HT-29 (cell line): ENCODE measurements around the gene GDF7. TPM values are rescaled to one million over a fixed set of nuclear protein-coding genes. Genes with fewer than 3 reads are reported as not detected.
A peak's percentile ranks its signal among the peaks of the same experiment; 100 is the strongest.

Experiments used
- DNase-seq: peaks from one replicate; pipeline ENCODE4 v3.0.0-alpha.2; 2015; ENCODE audit warnings: low spot score
- total RNA-seq: library from RNA; depleted of rRNA; stranded (reverse); fragments of >200 nt; shearing (Covaris generic); gene quantifications from 2 replicates; pipeline ENCODE4 v1.2.3, GENCODE V29; 2014

The GDF7 gene
- total RNA-seq, 1 experiment from 2014 or later, result not detected

DNA sequence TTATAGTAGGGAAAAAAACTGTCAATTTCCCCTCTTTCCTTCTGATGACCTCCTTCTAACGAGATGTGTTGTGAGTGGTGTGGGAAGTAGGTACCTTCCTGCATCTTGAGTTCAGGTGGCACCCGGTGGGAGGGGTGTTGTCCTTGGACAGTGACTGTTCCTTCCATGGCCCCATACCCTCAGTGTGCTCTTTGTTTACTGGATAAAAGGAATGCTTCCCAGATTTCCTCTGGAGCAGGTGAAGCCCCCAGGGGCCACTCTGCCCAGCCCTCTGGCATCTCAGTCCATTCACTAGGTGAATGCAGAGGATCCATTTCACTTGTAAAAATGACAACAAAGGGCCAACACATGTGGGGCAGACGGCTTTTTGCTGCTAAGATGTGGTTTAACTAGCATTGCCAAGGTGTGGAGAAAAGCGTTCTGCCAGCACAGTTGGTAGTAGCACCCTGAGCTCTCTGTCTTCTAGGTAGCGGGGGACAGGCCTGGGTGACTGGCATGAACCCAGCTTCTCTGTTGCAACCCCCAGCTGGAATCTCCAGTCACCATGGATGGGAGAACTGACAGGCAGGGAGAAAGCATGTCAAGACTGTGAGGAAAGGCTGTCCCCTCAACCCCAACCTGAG lies 6.9 kb downstream of the GDF7 start:
- no peak for DNase-seq

DNA sequence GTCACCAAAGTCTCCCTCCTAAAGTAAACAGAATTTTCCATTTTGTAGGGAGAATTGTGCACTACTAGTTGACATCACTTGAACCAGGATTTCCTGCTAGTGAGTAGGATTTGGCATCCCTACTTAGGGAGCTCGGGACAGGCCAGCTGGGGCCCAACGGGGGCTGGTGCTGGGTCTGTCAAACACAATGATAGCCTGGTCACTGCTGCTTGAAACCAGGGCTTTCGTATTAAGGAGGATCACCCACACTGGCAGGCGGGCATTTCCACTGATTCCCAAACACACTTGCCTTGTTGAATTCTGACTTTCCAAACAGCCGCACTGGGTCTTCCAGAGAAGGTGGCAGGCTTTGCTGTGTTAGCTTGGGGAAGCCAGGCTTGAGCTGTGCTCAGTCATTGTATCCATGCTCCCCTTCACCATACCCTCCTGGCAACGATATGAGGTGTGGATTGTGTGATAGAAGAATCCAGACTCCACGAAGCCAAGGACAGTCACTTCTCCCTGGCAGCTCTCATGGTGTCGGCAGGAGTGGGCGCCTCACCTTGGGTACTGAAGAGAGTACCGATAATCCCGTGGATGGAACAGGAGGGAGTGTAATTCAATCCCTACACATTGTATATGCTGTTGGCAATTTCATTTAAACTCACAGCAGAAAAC lies 7.5 kb downstream of the GDF7 start:
- DNase-seq, result no peak

DNA sequence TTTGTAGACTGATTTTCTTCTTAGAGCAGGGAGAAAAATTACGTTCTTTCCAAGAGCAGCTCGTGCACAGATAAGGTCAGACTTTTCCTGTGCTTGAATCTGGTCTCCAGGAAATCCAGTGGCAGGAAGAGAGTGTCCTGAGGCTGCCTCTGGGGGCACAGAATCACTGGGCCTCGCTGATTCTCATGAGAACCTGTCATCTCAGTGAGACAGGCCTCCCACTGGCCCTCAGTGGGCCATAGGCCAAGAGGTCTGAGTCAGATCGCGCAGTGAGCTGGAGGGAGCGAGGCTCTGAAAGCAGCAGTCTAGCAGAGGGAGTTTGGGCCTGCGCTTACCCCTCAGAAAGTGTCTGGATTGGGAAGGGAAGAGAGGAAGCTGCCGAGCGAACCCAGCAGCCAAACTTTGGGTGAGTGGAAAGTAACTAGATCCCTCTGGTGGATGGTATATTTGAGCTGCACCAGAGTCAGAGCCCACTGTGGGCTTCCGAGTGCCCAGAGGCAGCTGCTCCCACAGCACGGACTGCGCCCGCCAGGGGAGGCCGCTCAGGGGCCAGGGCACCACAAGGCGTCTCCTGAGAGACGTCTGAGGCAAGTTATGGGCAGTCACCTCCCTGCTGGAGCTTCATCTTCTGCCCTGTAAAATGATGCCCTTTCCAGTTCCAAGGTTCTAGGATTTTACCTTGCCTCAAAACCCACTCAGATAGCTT lies 8.2 kb downstream of the GDF7 start:
- no peak for DNase-seq

DNA sequence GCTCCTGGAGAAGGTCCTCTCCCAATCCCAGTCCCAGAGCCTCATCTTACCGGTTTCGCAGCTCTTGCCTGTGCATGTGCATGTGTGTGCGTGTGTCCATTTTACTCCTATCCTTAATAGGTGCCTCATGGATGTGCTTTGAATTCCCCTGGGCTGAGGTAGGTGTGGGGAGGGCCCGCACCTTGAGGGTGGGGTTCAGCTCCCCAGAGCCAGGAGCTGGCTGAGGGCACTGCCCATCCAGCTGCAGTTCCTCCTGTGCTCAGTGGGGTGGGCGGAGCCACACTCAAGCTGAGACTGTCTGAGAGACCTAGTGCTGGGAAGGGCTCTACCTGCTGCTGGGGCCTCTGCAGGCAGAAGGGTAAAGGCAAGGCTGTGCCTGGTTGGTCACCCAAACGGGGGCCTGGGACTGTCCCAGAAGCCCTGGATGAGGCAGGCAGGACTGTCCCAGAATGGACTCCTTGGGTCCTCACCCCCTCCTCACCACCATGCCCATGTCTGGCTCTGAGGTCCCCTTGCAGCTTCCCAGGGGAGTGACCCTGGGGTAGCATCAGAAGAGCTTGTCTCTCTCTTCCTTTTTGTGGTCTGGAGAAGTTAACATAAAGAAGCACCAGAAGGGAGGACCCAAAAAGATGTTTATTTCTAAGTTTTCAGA lies 8.9 kb downstream of the GDF7 start:
- DNase-seq, result peak; percentile 48

DNA sequence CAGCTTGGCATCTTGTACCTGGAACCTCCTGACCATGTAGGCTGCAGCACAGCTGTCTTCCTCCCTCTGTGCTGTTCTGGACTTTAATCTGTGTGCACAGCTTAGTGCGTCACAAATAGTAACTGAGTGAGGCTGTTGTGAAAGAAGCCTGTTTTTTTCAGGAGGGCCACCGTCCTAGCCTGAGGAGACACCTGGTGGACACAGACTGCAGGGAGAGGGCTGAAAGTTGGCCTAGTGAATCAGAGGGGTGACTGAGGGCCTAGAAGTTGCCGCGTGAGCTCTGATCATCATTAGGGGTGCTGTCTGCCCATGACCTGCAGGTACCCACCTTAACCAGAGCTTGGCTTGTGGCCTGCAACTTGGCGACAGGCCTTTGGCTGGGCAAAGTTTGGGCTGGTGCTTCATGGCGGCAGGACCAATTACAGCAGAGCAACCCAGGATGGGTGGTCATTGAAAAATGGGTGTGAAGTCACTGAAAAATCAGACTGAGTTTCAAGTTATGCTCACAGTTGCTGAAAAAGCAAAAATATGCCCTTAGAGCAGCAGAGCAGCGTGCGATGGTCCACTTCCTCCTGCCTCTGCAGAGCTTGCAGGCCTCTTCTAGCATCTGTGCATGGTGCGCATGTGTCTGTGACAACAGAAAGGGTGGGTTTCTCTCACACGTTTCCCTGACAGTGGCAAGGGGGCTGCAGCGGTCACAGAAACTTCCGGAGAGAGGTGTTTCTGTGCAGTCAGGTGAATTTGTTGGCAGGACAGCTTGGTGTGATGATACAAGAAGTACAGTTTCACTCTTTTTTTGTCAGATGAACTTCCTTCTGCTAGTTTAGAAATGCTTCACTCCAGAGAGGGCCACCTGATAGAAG lies 9.6 kb downstream of the GDF7 start:
- DNase-seq, result peak; percentile 53

DNA sequence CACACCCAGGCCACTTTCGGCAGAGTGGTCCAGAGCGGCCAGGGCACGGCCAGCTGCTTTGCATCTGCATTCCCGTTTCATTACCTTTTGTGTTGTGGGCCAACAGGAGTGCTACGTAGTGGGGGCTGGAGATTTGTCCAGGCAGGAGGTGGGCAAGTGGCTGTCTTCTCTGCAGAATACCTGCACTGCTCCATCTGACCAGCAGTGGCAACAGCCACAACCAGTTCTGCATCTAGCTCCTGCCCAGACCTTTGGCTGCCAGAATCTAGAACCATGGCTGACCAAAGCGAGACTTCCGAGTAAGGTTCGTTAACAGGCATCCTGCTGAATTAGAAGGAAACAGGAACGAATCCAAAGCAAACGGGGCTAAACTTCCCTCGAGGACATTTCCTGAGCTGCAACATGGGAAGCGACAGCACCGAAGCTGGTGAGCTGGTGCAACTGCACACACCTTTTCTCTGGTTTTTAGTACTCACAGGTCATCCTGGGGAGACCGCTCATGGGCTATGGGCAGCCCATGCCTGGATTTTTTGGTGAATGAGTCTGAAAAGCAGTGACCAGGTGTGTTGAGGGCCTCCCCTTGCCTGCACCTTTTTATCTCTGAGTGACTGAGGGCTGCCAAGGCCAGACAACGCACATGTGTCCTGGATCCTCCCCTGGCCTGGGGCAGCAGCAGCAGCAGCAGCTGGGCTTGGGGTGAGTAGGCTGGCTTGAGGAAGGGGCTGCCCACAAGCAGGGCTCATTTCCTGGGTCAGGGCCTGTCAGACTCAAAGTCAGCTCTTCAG lies 10.5 kb downstream of the GDF7 start:
- DNase-seq, result peak; percentile 9

DNA sequence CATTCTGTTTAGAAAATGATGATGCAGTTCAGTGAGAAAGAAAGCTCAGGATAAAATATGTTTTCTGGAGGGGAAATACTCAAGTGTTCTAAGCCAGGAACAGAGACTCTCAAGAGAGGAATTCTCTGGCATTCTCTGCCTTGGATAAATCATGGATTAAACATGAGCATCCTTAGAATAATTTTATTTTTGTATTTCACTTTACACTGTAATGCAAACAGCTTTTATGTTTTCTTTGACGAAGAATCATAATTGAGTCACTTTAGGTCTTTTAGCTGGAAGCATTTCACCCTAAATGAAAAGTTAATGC lies 11.1 kb downstream of the GDF7 start:
- no peak for DNase-seq

DNA sequence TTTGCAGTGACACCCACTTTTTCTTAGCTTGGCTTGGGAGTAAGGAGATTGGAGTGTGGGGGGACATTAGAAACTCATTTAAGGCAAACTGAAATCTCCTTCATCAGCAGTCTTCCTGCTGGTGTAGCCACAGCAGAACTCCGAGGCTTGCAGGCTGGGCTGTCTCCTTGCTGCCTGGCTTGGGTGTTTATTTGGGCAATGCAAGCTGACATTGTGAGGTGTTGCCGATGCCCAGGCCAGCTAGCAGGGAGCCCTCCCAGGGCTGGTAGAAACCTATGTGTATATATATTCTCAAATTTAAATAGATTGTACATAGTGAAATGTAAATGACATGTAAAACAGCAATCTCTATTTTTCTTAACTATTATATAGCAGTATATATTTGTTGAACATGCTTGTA lies 11.8 kb downstream of the GDF7 start:
- DNase-seq, result no peak

DNA sequence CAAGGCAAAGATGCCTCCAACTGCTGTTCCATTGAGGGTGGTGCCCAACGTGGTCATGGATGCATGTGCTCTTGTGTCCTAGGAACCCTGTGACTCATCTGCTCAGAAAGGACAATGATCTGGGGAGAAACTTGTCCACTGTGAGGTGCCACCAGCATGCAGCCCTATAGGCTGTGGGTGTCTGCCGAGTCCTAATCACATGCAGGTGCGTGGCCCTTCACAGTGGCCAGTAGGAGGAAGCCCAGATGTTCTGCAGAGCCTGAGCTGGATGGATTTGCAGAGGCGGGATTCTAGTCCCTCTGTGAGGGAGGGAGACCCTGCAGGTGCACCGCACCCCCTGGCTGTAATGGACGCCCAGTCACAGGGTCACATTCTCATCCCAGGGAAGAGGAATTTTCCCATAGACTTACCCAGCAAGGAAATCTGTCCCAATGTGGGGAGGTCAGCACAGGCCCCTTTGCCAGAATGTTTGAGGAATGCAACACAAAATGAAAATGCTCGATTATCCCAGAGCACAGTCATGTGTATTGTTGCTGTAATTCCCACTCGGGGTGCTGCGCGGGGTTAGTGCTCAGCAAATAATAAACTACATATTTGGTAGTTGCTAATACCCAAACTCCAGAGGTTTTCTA lies 13.9 kb downstream of the GDF7 start:
- no peak for DNase-seq

DNA sequence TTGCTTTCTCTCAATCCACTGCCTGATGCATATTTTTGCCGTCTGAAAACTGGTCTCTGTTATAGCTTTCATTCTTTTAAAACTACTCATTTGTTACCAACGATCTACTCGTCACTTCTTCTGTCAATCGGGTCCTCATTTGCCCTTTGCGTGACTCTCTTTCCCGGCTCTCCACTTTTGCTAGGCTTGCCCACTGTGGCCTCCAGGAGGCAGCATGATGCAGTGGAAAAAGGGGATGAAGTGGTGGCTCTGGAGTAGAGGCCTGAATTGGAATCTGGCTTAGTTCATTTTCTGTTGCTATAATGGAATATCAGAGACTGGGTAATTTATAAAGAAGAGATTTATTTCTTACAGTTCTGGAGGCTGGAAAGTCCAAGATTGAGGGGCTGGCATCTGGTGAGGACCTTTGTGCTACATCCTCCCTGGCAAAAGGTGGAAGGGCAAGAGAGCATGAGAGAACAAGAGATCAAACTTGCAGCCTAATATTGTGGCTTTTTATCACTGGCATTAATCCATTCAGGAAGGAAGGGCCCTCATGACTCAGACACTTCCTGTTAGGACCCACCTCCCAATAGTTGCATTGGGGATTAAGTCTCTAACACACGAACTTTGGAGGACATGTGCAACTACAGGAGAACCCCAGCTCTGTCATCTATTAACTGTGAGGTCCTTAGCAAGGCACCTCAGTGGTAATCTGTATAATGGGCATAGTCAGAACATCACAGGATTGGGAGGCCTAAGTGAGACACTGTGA lies 15.4 kb downstream of the GDF7 start:
- DNase-seq, result peak; percentile 15

DNA sequence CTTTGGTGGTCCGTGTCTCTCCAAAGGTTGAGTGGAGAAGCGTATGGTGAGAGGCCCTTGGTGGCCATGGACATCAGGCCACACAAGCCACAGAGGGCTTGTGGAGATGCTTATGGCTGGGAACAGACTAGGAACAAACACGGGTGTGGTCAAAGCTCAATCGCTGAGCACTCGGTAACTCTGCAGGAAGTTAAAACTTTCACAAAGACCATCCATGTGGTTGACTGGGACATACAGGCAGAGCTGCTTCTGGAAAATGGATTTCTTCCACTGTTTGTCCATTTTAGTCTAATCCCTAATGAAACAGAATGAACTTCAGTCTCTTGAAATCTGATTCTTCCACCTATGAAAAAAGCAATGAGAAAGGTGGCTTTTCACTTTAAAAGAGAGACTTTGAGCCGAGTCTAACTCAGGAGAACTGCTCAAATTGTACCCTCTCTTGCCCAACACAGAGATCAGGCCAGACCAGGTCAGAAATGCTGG lies 17.7 kb downstream of the GDF7 start:
- no peak for DNase-seq

DNA sequence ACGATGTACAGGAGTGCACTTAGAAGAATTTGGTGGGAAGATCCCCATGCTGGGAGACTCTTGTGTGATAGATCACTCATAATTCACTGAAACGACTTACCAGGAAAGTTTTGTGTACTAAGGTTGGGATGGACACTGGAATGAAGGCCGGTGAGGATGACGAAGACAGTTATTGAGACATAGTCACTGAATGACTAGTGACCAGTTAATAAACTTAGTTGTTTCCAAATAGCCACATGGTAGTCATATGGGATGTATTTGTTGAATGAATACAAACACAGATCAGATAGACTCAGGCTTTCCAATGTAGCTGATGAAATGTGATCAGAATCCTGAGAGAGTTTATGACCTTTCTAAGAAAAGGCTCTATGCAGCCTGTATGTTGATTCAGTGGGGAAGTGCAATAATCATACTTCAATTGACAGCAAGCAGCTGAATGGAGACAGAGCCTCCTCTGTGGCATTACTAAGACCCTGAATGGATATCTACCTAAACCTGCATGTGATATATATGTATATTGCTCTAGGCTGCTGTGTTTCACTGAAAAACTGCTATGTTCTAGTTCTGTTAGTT lies 20.4 kb downstream of the GDF7 start:
- no peak for DNase-seq

DNA sequence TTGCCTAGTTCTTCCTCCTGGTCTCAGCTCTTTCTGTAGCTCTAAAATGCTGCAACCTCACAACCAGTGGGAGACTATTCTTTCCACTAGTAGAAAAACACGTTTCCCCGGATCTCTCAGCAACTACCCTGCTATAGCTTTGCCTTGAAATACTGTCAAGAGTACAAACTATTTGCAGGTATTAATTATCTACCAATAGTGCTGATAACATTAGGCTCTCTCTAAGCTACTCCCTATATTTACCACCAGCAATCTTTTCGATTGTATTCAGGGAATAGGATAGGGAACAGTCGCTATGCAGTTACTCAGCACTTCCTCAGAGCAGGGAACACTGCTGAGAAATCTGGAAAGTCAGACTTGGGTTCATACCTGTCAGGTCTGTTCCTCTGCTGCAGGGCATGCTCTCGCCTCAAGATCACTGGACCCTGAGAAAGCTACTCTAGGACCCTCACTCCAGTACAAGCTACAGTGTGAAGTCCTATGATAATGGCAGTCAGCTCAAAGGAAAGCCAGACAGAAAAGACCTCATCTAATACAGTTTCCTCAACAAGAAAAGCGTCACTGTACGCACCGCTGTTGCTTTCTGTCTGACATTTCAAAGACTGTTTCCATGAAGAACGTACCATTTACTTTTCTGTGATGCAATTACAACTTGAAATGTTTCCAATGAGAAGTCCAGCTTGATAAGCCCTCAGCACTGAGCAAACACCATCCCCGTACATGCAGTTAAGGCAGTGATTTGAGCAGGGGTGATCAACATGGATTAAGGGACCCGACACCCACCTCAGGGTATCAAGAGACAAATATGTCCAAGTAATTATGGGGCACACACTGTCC lies 22.7 kb downstream of the GDF7 start:
- no peak for DNase-seq

DNA sequence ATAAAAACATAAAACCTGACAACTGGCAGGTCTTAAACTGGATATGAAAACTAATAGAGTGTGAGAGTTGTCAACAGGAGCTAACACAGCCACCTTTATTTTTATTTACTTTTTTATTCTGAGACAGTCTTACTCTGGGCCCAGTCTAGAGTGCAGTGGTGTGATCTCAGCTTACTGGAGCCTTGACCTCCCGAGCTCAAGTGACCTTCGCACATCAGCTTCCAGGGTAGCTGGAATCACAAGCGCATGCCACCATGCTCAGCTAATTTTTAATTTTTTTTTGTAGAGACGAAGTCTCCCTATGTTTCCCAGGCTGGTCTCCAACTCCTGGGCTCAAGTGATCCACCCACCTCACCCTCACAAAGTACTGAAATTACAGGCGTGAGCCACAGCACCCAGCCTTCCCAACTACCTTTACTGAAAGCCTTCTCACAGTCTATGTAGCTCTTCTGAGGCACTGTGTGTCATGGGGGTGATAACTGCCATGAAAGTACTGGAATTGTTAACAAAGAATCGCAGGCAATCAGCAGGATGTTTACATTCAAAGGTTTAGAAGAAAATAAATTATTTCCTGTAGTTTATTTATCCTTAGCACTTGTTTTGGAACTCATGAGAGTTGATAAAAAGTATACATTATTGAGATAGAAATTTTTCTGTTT lies 24.3 kb downstream of the GDF7 start:
- DNase-seq, result no peak

DNA sequence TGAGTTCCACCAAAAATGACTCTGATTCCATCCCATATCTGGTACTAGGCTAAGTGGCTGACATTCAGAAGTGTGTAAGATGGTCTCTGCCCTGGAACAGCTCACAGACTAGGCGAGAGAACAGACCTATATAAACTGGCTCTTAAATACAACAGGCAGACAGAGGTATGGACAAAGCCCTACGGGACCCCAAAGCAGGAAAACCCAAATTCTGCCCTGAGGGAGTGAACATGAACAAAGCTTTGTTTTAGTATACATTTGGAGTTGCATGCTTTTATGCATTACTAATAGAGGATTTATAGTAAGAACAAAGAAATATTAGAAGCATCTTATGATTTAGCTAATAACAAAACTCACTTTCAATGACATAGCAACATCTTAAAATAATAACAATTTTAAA lies 25.1 kb downstream of the GDF7 start:
- DNase-seq, result no peak

DNA sequence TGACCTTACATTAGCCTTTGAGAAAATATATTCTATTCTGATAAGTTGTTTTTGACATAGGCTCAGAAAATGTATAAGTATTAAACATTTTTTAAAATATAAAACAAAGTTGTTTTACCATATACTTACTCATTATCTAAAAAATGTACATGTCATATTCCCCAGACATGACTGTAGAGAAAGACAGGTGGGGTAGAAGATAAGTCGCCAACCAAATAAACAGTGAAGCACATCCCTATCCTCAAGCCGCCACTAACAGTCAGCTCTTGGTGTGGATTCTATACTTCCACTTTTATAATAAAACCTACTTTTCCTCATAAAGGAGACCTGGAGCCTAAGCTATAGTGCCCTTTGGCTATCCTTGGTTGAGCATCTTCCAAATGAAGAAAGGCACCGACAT lies 26.4 kb downstream of the GDF7 start:
- no peak for DNase-seq

DNA sequence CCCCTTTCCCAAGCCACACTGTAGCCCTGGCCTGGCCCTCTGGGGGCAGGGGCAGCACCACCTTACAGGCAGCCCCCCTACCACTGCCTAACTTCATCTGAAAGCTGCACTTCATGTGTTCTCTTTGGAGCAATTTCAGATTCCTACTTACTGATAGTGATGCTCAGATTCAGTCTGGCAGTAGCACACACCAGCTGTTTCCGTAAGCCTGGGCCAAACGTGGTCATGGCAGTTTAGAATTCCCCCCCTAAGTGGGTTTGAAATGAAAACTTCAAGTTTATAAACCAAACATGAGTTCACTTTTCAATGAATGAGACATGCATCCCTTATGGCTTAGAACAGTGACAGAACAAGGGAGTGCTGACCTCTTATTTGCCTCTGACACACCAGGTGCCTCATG lies 29.4 kb downstream of the GDF7 start:
- no peak for DNase-seq
